Chondrocyte (in vitro differentiated cells): Measurements from ENCODE around the gene RNF186. TPM values are rescaled to one million over a fixed set of nuclear protein-coding genes. Genes with fewer than 3 reads are reported as not detected.

Source experiments
- DNase-seq: peaks from one replicate; pipeline ENCODE4 v3.0.0; 2021; ENCODE audit warnings: mixed read lengths, low spot score
- H3K27ac Mint-ChIP-seq: one replicate; pipeline ENCODE4 v1.8.0; 2021; ENCODE audit warnings: mild to moderate bottlenecking, moderate library complexity, mixed read lengths; ENCODE audit not compliant: unreplicated experiment
- H3K27me3 Mint-ChIP-seq: 2 replicates; pipeline ENCODE4 v1.8.0; 2021; ENCODE audit warnings: low read depth, mixed read lengths
- H3K36me3 Mint-ChIP-seq: 2 replicates; pipeline ENCODE4 v1.8.0; 2021; ENCODE audit warnings: low read depth, mixed read lengths
- H3K4me1 Mint-ChIP-seq: 2 replicates; pipeline ENCODE4 v1.8.0; 2021; ENCODE audit warnings: low read depth, mild to moderate bottlenecking, mixed read lengths
- H3K4me3 Mint-ChIP-seq: one replicate; pipeline ENCODE4 v1.8.0; 2021; ENCODE audit warnings: mild to moderate bottlenecking, moderate library complexity, mixed read lengths; ENCODE audit not compliant: unreplicated experiment
- H3K9me3 Mint-ChIP-seq: 2 replicates; pipeline ENCODE4 v1.8.0; 2021; ENCODE audit warnings: low read depth, mixed read lengths
- CTCF ChIP-seq: fragments of 200-600 bp; sonication (generic); IDR thresholded peaks from 2 replicates; pipeline ENCODE4 v1.5.0; 2021; ENCODE audit warnings: antibody characterized with exemption, mild to moderate bottlenecking, moderate library complexity
- total RNA-seq: library from RNA; stranded (reverse); gene quantifications from 3 replicates; pipeline ENCODE4 v1.2.1, GENCODE V29; 2021

Gene RNF186
- total RNA-seq, 1 donor from 2014 or later, result not detected

DNA sequence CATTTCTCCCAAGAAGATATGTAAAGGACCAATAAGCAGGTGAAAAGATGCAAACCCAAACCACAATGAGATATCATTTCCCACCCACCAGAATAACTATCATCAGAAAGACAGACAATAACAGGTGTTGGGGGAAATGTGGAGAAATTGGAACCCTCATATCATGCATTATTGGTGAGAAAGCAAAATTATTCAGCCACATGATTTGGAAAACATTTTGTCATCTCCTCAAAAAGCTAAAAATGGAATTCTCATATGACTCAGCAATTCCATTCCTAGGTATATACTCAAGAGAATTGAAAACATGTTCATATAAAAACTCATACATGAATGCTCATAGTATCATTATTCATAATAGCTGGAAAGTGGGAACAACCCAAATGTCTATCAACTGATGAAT lies 25.1 kb upstream of the RNF186 start:
- Mint-ChIP-seq H3K4me3 (no peak overlapping the region), H3K27ac (no peak overlapping the region), H3K36me3 (no peaks in the 10 kb centered on the region), H3K4me1 (peaks cover 4% of the 10 kb centered on the region), H3K9me3 (peaks cover 5% of the 10 kb centered on the region), H3K27me3 (peaks cover 8% of the 10 kb centered on the region)
- TF ChIP-seq CTCF, result no peak
- DNase-seq, result no peak

GRCh38 chr1:19837866-19838265 lies 22.8 kb upstream of the RNF186 start:
- H3K27ac Mint-ChIP-seq, result no peak overlapping the region
- H3K36me3 Mint-ChIP-seq, result no peaks in the 10 kb centered on the region
- H3K27me3 Mint-ChIP-seq, result peaks cover 8% of the 10 kb centered on the region
- H3K4me1 Mint-ChIP-seq, result no peaks in the 10 kb centered on the region
- H3K4me3 Mint-ChIP-seq, result no peak overlapping the region
- no peak for TF ChIP-seq CTCF
- no peak for DNase-seq
- peaks cover 5% of the 10 kb centered on the region for H3K9me3 Mint-ChIP-seq

- Mint-ChIP-seq H3K36me3 (no peaks in the 10 kb centered on the region), H3K9me3 (peaks cover 12% of the 10 kb centered on the region), H3K4me3 (no peak overlapping the region), H3K27ac (no peak overlapping the region), H3K4me1 (no peaks in the 10 kb centered on the region), H3K27me3 (peaks cover 13% of the 10 kb centered on the region)
- DNase-seq, result no peak
- TF ChIP-seq CTCF, result no peak
Measured at GRCh38 chr1:19835578-19835977, 20.5 kb upstream of the RNF186 start.

DNA sequence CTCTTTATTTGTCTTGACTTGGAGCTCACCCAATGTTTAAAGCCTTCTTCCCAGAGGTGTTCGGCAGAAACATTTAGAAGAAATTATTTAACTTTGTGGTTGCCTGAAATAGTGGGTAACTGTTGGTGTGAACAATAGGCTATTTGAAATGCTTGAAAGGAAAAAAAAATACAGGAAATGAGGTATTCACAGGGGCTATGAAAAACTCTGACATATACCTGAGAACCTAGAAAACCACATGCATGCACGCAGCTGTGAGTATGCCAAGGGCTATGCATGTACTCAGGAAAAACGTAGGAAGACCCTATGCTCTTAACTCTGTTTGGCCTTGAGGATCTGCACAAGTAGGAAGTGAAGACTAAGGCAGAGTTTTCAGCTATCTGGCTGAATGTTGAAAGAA lies 16.4 kb upstream of the RNF186 start:
- TF ChIP-seq CTCF, result no peak
- H3K4me1 Mint-ChIP-seq, result no peaks in the 10 kb centered on the region
- H3K27me3 Mint-ChIP-seq, result peaks cover 7% of the 10 kb centered on the region
- no peak for DNase-seq
- H3K4me3 Mint-ChIP-seq, result no peak overlapping the region
- no peaks in the 10 kb centered on the region for H3K36me3 Mint-ChIP-seq
- no peak overlapping the region for H3K27ac Mint-ChIP-seq
- H3K9me3 Mint-ChIP-seq, result peaks cover 13% of the 10 kb centered on the region

DNA sequence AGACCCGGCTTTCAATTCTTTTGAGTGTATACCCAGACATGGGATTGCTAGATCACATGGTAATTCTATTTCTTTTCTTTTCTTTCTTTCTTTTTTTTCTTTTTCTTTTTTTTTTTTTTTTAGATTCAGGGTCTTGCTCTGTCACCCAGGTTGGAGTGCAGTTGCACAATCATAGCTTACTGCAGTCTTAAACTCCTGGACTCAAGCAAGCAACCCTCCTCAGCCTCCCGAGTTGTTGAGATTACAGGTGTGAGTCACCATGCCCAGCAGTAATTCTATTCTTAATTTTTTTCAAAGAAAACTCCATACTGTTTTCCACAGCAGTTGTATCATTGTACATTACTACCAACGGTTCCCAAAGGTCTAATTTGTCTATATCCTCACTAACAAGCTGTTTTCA lies 13.5 kb upstream of the RNF186 start:
- peaks cover 13% of the 10 kb centered on the region for H3K9me3 Mint-ChIP-seq
- peaks cover 5% of the 10 kb centered on the region for H3K27me3 Mint-ChIP-seq
- no peaks in the 10 kb centered on the region for H3K36me3 Mint-ChIP-seq
- no peak for DNase-seq
- no peak overlapping the region for H3K27ac Mint-ChIP-seq
- H3K4me1 Mint-ChIP-seq, result peaks cover 3% of the 10 kb centered on the region
- H3K4me3 Mint-ChIP-seq, result no peak overlapping the region
- TF ChIP-seq CTCF, result no peak
